MM.1S (cell line): Measurements from ENCODE around the gene SDK1.

Source experiments
- CTCF ChIP-seq: fragments of 300-600 bp; sonication (generic); IDR thresholded peaks from 2 replicates; pipeline ENCODE4 v1.5.1; 2016; ENCODE audit warnings: antibody characterized with exemption, low read length, mixed read lengths
- EZH2 ChIP-seq: fragments of 300-600 bp; sonication (generic); optimal IDR thresholded peaks from 2 replicates; pipeline ENCODE3; 2017; ENCODE audit warnings: low read depth, mild to moderate bottlenecking, antibody characterized with exemption, low read length, mixed read lengths
- EZH2phosphoT487 ChIP-seq: fragments of 300-600 bp; sonication (generic); IDR thresholded peaks from 2 replicates; pipeline ENCODE4 v1.6.1; 2018; ENCODE audit warnings: antibody characterized with exemption, low read length

GRCh38 chr7:3455806-3456595 is 154.9 kb downstream of the SDK1 start:
- TF ChIP-seq CTCF = no peak
- TF ChIP-seq EZH2 = no peak
- TF ChIP-seq EZH2phosphoT487 = no peak
